ENCODE results near the gene HDAC4.

GRCh38 chr2:239401067-239401880 lies 454 bp upstream of the HDAC4 start:
- TF ChIP-seq POLR2A (IDR thresholded peaks at IDR 0.05) (peak; percentile 90 to 98), CTCF (IDR thresholded peaks at IDR 0.05) (no peak)
